C4-2B (cell line): Measurements from ENCODE around the gene C11orf68.

Experiments
- H3K27ac ChIP-seq: fragments of 450-650 bp; 2 replicates; pipeline ENCODE4 v1.5.1; 2017
- ZFX ChIP-seq: fragments of 450-650 bp; IDR thresholded peaks from 2 replicates; pipeline ENCODE4 v1.6.1; 2017
- TF ChIP-seq, protein P1 (sequence below): fragments of 450-650 bp; conservative IDR thresholded peaks from 2 replicates; pipeline ENCODE4 v1.5.1; 2017; ENCODE audit warnings: mild to moderate bottlenecking

Gene C11orf68

DNA sequence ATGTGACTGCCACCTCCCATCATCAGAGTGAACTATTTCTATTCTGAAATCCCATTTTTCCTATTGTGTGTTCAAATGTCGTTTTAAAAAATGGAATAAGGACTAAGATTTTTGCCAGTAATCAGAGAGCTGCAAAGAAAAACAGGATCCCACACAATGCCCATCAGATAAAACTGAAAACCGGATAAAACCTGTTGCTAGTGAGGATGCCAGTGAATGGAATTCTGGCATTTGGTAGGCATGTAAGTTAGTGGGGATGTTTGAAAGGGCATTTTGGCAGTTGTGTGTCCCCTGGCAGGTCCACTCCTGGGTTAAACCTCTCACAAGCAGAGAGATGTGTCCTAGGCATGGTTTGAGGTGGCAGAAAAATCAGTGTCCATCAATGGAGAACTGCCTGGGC is 6.5 kb upstream of the C11orf68 start:
- TF ChIP-seq, protein P1, sequence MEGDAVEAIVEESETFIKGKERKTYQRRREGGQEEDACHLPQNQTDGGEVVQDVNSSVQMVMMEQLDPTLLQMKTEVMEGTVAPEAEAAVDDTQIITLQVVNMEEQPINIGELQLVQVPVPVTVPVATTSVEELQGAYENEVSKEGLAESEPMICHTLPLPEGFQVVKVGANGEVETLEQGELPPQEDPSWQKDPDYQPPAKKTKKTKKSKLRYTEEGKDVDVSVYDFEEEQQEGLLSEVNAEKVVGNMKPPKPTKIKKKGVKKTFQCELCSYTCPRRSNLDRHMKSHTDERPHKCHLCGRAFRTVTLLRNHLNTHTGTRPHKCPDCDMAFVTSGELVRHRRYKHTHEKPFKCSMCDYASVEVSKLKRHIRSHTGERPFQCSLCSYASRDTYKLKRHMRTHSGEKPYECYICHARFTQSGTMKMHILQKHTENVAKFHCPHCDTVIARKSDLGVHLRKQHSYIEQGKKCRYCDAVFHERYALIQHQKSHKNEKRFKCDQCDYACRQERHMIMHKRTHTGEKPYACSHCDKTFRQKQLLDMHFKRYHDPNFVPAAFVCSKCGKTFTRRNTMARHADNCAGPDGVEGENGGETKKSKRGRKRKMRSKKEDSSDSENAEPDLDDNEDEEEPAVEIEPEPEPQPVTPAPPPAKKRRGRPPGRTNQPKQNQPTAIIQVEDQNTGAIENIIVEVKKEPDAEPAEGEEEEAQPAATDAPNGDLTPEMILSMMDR: no peak
- TF ChIP-seq ZFX: no peak
- H3K27ac ChIP-seq: no peak overlapping the region

DNA sequence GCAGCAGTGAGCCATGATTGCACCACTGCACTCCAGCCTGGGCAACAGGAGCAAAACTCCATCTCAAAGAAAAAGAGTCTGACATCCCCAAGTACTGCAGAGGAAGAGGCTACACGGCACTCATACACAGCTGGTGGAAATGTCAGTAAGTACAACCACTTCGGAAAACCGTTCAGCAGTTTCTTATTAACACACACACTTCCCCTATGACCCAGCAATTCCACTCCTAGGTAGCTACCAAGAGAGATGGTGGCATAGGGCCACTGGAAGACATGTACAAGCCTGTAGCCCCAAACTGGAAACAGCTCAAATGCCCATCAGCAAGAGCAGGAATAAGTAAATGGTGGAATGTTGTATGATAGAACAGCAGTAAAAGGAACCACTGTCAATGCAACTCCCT is 3.7 kb upstream of the C11orf68 start:
- TF ChIP-seq, protein P1: no peak
- TF ChIP-seq ZFX: no peak
- H3K27ac ChIP-seq: no peak overlapping the region

- TF ChIP-seq ZFX: no peak
- TF ChIP-seq, protein P1: no peak
- no peak overlapping the region for H3K27ac ChIP-seq
Observed at GRCh38 chr11:65921876-65922275, 3.0 kb upstream of the C11orf68 start.

DNA sequence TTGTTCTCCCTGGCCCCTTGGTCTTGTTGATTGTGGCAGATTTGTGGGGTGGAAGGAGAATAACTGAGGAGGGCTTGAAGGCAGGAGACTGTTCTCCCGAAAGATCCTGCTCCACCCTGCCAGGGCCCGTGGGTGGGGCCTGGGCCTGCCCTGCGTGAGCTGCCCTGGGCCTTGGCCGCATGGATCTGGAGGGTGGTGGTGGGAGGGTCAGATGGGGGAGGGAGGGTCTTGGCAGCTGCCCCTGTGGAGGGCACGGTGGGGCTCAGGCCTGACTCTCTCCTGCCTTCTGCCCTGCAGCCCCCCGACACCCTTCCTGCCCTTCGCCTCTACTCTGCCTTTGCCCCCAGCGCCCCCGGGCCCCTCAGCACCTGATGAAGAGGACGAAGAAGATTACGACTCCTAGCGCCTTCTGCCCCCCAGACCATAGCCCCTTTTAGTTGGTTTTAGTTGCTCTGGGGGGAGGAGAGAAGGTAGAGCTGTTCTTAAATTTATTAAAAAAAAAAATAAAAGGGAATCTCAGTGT is 2.2 kb upstream of the C11orf68 start:
- no peak for TF ChIP-seq ZFX
- TF ChIP-seq, protein P1: no peak

DNA sequence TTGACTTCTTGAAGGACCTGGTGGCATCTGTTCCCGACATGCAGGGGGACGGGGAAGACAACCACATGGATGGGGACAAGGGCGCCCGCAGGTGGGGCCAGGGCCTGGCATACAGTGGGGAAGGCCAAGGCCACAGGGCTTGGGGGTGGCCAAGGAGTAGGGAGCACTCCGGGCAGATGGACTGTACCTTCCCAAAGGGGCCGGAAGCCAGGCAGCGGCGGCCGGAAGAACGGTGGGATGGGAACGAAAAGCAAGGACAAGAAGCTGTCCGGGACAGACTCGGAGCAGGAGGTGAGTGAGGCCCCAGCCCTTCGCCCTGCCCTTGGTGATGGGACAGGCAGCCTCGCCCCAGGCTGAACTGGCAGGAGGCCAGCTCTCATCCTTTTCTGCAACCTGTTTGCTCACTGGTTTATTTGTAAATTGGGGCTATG is 1.5 kb upstream of the C11orf68 start:
- TF ChIP-seq, protein P1: no peak
- no peak for TF ChIP-seq ZFX
- peak overlapping the region; percentile 94 for H3K27ac ChIP-seq

More for the DNA sequence above, 2.2 kb upstream of the C11orf68 start:
- H3K27ac ChIP-seq: no peak overlapping the region

- TF ChIP-seq ZFX: 0 out of 2 replicates have a peak, but pooled peaks have one; percentile 33
- TF ChIP-seq, protein P1: no peak
- H3K27ac ChIP-seq: peak overlapping the region; percentile 94
Observed at GRCh38 chr11:65919573-65920371, 910 bp upstream of the C11orf68 start.

DNA sequence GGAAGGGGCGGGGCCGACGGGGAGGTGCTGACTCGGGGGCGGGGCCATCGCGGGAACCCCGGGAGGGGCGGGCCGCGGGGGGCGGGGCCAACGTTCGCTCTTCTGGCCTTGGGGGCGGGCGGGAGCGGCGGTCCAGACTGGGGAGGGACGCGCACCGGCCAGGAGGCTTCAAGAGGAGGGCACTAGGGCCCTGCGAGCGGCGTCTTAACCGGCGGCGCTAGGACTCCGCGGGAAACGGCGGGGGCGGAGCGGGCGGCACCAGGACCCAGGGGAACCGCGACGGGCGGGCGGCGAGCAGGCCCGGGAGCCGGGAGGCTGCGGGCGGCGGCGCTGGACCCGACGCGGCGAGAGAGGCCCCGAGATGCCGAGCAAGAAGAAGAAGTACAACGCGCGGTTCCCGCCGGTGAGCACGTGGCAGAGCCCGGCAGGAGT is 295 bp upstream of the C11orf68 start, which contains the start of gene DRAP1:
Gene DRAP1, plus strand, starts transcription at position 286 of the 432 bp plus-strand sequence. Its CDS starts 76 bp downstream, at position 362.
- TF ChIP-seq, protein P1: no peak
- no peak for TF ChIP-seq ZFX

More for the DNA sequence above, 295 bp upstream of the C11orf68 start, which contains the start of gene DRAP1:
- peak within 1 kb of the TSS; percentile 94 for H3K27ac ChIP-seq
